Measurements from ENCODE around the gene PHC1. TPM values are rescaled to one million over a fixed set of nuclear protein-coding genes. Genes with fewer than 3 reads are reported as not detected.
"Not testable (repeated sequence)": the region's sequence is repeated elsewhere in the genome, so short reads cannot be mapped to it uniquely, and the experiment has no call there.

Gene PHC1
- total RNA-seq, 1 experiment from 2014 or later: 23.4 TPM

GRCh38 chr12:8899830-8900229, 14.5 kb upstream of the PHC1 start:
- H3K27ac ChIP-seq: no peak overlapping the region
- H3K36me3 ChIP-seq: no peaks in the 10 kb centered on the region
- DNase-seq (ENCODE audit: low read depth in 1 of 2, low spot score in 2 of 2): no peak
- no peaks in the 10 kb centered on the region for H3K9me3 ChIP-seq (replicated peaks)
- H3K4me3 ChIP-seq: no peak overlapping the region
- no peaks in the 10 kb centered on the region for H3K27me3 ChIP-seq (replicated peaks)
- H3K4me1 ChIP-seq (replicated peaks): no peaks in the 10 kb centered on the region

- DNase-seq (ENCODE audit: low read depth in 1 of 2, low spot score in 2 of 2); H3K9me3 ChIP-seq (replicated peaks); H3K4me3 ChIP-seq; H3K27me3 ChIP-seq (replicated peaks); H3K36me3 ChIP-seq; H3K27ac ChIP-seq; H3K4me1 ChIP-seq (replicated peaks): not testable (repeated sequence)
These were observed 11.6 kb upstream of the PHC1 start for GRCh38 chr12:8902703-8903102.

GRCh38 chr12:8903646-8904045, 10.7 kb upstream of the PHC1 start:
- H3K4me1 ChIP-seq (replicated peaks): no peaks in the 10 kb centered on the region
- DNase-seq (ENCODE audit: low read depth in 1 of 2, low spot score in 2 of 2): no peak
- H3K27ac ChIP-seq: no peak overlapping the region

DNA sequence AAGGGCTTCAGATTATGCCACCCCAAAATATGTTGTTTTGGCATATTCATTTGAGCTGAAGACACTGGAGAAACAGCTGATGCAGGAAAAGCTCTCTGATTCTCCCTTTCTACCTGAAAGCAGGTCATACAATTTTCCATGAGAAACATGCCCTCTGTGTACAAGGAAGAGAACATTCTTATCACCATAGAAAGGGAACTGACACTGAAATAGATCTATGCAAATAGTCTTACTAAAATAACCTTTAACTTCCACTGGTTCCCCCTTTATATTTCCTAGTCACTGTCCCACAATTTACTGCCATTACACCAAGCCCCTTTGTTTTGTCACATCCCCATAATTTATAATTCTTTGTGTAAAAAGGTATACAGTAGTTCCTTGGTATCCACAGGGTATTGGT, 9.6 kb upstream of the PHC1 start:
- Histone ChIP-seq H3K4me1 (replicated peaks) (no peaks in the 10 kb centered on the region), H3K9me3 (replicated peaks) (no peaks in the 10 kb centered on the region), H3K27ac (no peak overlapping the region), H3K36me3 (no peaks in the 10 kb centered on the region), H3K27me3 (replicated peaks) (no peaks in the 10 kb centered on the region), H3K4me3 (no peak overlapping the region)
- no peak for DNase-seq (ENCODE audit: low read depth in 1 of 2, low spot score in 2 of 2)

More at GRCh38 chr12:8903646-8904045, 10.7 kb upstream of the PHC1 start:
- no peaks in the 10 kb centered on the region for H3K27me3 ChIP-seq (replicated peaks)
- no peaks in the 10 kb centered on the region for H3K36me3 ChIP-seq
- H3K9me3 ChIP-seq (replicated peaks): no peaks in the 10 kb centered on the region
- no peak overlapping the region for H3K4me3 ChIP-seq

GRCh38 chr12:8905546-8905945, 8.8 kb upstream of the PHC1 start:
- H3K36me3 ChIP-seq: no peaks in the 10 kb centered on the region
- no peak for DNase-seq (ENCODE audit: low read depth in 1 of 2, low spot score in 2 of 2)

GRCh38 chr12:8906266-8907180, 7.8 kb upstream of the PHC1 start:
- Histone ChIP-seq H3K9me3 (replicated peaks) (no peaks in the 10 kb centered on the region), H3K4me1 (replicated peaks) (no peaks in the 10 kb centered on the region), H3K4me3 (no peak overlapping the region), H3K36me3 (no peaks in the 10 kb centered on the region), H3K27me3 (replicated peaks) (no peaks in the 10 kb centered on the region), H3K27ac (no peak overlapping the region)
- DNase-seq (ENCODE audit: low read depth in 1 of 2, low spot score in 2 of 2): no peak

More at GRCh38 chr12:8905546-8905945, 8.8 kb upstream of the PHC1 start:
- no peak overlapping the region for H3K27ac ChIP-seq
- H3K4me3 ChIP-seq: no peak overlapping the region
- H3K4me1 ChIP-seq (replicated peaks): no peaks in the 10 kb centered on the region
- H3K27me3 ChIP-seq (replicated peaks): no peaks in the 10 kb centered on the region
- H3K9me3 ChIP-seq (replicated peaks): no peaks in the 10 kb centered on the region

DNA sequence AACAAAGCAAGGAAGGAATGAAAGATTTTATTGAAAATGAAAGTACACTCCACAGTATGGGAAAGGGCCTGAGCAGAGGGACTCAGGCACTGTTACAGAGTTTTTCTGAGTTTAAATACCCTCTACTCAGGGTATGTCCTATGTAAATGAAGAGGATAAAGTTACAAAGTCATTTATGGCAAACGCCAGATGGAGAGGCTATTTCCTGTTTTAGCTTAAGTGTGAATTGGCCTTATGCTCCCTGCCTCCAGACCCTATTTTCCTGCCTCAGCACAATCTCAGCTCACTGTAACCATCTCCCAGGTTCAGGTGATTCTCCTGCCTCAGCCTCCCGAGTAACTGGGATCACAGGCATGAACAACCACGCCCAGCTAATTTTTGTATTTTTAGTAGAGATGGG, 6.8 kb upstream of the PHC1 start:
- no peak overlapping the region for H3K27ac ChIP-seq
- no peak for DNase-seq (ENCODE audit: low read depth in 1 of 2, low spot score in 2 of 2)
- H3K4me3 ChIP-seq: no peak overlapping the region
- no peaks in the 10 kb centered on the region for H3K36me3 ChIP-seq
- no peaks in the 10 kb centered on the region for H3K27me3 ChIP-seq (replicated peaks)
- no peaks in the 10 kb centered on the region for H3K4me1 ChIP-seq (replicated peaks)
- no peaks in the 10 kb centered on the region for H3K9me3 ChIP-seq (replicated peaks)

GRCh38 chr12:8909752-8910151, 4.6 kb upstream of the PHC1 start:
- Histone ChIP-seq H3K27me3 (replicated peaks) (no peaks in the 10 kb centered on the region), H3K36me3 (no peaks in the 10 kb centered on the region), H3K27ac (no peak overlapping the region), H3K4me3 (no peak overlapping the region), H3K9me3 (replicated peaks) (no peaks in the 10 kb centered on the region), H3K4me1 (replicated peaks) (peaks cover 9% of the 10 kb centered on the region)
- no peak for DNase-seq (ENCODE audit: low read depth in 1 of 2, low spot score in 2 of 2)

- no peak for DNase-seq (ENCODE audit: low read depth in 1 of 2, low spot score in 2 of 2)
- Histone ChIP-seq H3K4me3 (no peak overlapping the region), H3K4me1 (replicated peaks) (peaks cover 13% of the 10 kb centered on the region), H3K27ac (no peak overlapping the region), H3K9me3 (replicated peaks) (no peaks in the 10 kb centered on the region), H3K36me3 (no peaks in the 10 kb centered on the region), H3K27me3 (replicated peaks) (no peaks in the 10 kb centered on the region)
These were observed 2.6 kb upstream of the PHC1 start for GRCh38 chr12:8911606-8912268.

DNA sequence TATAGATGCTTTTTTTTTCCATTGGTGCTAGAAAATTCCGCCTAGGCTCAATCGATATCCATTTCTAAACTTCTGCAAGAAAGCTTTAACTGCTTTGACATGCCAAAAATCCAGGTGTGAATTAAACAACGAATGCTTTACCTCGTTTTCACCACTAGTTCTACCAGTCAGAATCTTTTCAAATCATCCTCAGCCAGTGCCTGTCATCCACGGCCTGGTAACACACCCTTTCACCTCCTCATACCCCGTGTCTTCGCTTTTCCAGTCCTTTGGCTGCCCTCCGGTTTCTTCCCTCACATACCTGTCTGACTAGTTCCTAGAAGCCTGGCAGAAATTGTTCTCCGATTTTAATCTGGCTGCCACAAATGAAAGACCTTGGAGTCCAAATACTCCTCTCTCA, 1.4 kb upstream of the PHC1 start:
- Histone ChIP-seq H3K27me3 (replicated peaks) (no peaks in the 10 kb centered on the region), H3K36me3 (no peaks in the 10 kb centered on the region), H3K4me1 (replicated peaks) (peaks cover 13% of the 10 kb centered on the region), H3K27ac (no peak overlapping the region), H3K4me3 (no peak overlapping the region), H3K9me3 (replicated peaks) (no peaks in the 10 kb centered on the region)
- DNase-seq (ENCODE audit: low read depth in 1 of 2, low spot score in 2 of 2): no peak

DNA sequence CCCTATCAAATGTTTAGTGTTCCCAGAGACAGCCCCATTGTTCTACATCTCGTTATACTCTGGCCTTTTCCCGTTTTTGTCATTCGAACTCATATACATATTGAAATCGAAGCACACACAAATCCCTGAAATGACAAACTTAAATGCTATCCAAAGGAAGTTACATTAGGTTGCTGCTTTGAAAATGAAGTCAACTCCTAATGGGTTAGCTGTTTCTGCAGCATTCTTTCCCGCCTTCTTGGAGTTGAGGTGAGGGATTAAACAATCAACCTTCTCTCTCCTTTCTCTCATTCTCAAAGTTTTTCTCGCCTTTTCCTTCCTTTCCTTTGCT, 642 bp upstream of the PHC1 start:
- DNase-seq (ENCODE audit: low read depth in 1 of 2, low spot score in 2 of 2): no peak
- Histone ChIP-seq H3K9me3 (replicated peaks) (no peaks in the 10 kb centered on the region), H3K27me3 (replicated peaks) (no peaks in the 10 kb centered on the region), H3K4me3 (peak overlapping the region; percentile 75), H3K36me3 (peaks cover 2% of the 10 kb centered on the region; the same call in 1 of the 2 replicates), H3K27ac (peak overlapping the region; percentile 80), H3K4me1 (replicated peaks) (peaks cover 13% of the 10 kb centered on the region)

DNA sequence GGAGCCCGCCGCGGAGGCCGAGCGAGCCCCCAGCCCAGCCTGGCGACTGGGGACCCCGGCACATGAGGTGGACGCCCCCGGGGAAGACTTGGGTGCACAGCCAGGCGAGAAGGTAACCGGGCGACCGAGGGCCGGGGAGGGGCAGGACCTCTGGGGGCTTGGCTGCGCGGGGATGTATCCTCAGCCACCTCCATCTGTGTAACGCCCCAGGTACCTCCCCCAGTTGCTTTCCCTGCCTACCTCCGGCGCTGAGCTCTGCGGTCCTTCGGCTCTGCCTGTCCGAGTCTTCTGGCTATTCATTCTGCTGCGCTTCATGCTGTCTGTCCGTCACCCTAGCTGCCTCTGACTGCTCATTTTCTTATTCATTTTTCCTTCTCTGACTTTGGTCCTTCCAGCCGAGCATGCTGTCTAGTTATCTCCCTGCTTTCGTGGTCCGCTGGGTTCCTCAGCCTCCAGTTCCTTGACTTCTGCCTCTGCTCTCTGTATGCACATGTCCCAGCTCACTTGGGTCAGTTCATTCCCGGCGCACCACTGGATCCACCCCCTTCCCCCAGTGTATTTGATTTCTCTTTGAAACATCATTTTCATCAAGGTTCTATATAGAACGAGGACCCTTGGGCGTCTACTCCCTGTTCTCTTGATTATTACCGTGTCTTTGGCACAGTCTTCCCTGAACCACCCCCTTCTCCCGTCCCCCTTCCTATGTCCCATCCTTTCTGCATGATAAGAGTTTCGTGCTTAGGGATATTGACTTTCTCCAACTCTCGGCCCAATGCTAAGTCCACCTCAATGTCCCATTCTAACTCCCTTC, 612 bp downstream of the PHC1 start:
- H3K27ac ChIP-seq: no peak overlapping the region; the same call in 1 of the 2 replicates
- DNase-seq (ENCODE audit: low read depth in 1 of 2, low spot score in 2 of 2): peak; percentile 49 to 54
- H3K27me3 ChIP-seq (replicated peaks): no peaks in the 10 kb centered on the region
- no peaks in the 10 kb centered on the region for H3K9me3 ChIP-seq (replicated peaks)
- peak overlapping the region; percentile 75 for H3K4me3 ChIP-seq
- H3K4me1 ChIP-seq (replicated peaks): peaks cover 13% of the 10 kb centered on the region
- H3K36me3 ChIP-seq: peaks cover 13% of the 10 kb centered on the region; the same call in 1 of the 2 replicates

DNA sequence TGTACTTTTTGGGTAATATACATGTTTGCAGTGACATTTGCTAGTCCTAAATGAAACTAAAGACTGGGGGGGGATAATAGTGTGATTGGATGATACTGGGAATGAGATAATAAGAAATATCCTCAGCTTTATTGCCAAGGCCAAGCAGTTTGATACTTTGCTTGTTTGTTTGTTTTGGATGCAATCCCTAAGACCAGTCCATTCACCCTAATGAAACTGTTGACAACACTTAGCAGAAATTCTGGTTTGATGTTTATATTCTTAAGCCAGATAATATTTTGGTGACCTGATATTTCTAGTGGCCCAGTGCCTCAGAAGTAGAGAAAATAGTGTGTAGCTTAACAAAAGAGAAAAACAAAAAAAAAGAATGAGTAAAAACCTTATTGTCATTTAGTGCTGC, 1.8 kb downstream of the PHC1 start:
- H3K4me3 ChIP-seq: no peak overlapping the region
- peaks cover 14% of the 10 kb centered on the region; the same call in 1 of the 2 replicates for H3K36me3 ChIP-seq
- H3K27ac ChIP-seq: no peak overlapping the region
- no peaks in the 10 kb centered on the region for H3K9me3 ChIP-seq (replicated peaks)
- H3K27me3 ChIP-seq (replicated peaks): no peaks in the 10 kb centered on the region
- peaks cover 13% of the 10 kb centered on the region for H3K4me1 ChIP-seq (replicated peaks)
- DNase-seq (ENCODE audit: low read depth in 1 of 2, low spot score in 2 of 2): no peak

GRCh38 chr12:8917031-8917430, 2.7 kb downstream of the PHC1 start:
- Histone ChIP-seq H3K4me3 (no peak overlapping the region), H3K27me3 (replicated peaks) (no peaks in the 10 kb centered on the region), H3K36me3 (peaks cover 14% of the 10 kb centered on the region; the same call in 1 of the 2 replicates), H3K9me3 (replicated peaks) (no peaks in the 10 kb centered on the region), H3K27ac (no peak overlapping the region), H3K4me1 (replicated peaks) (peaks cover 13% of the 10 kb centered on the region)
- no peak for DNase-seq (ENCODE audit: low read depth in 1 of 2, low spot score in 2 of 2)
